GM04504 (cell line): ENCODE measurements around the gene FBP2.
"Not testable (repeated sequence)": the region's sequence is repeated elsewhere in the genome, so short reads cannot be mapped to it uniquely, and the experiment has no call there.

Experiments
- DNase-seq: peaks from one replicate; pipeline ENCODE4 v3.0.0-alpha.2; 2012; ENCODE audit warnings: low read depth

The FBP2 gene

GRCh38 chr9:94563548-94563947 is 30.1 kb downstream of the FBP2 start:
- no peak for DNase-seq

- no peak for DNase-seq
Observed at GRCh38 chr9:94560237-94560636, 33.4 kb downstream of the FBP2 start.

GRCh38 chr9:94557376-94557775 is 36.2 kb downstream of the FBP2 start:
- no peak for DNase-seq

- no peak for DNase-seq
Observed at GRCh38 chr9:94554439-94555331, 38.9 kb downstream of the FBP2 start, which contains the start of gene PCAT7. TSS of gene PCAT7 (plus strand) at chr9:94555083.

DNA sequence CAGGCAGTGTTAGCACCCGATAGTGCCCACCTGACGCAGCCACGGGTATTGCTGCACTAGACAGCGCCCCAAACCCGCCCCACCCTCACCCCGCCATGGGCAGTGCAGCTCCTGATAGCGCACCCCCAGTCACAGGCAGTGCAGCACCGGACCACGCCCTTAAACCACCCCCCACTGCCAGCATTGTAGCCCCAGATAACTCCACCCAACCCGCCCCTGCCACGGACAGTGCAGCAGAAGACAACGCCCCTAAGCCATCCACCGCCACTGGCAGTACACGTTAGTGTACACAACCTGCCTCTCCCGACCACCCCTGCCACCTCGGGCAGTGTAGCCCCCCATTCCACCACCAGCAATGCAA is 39.6 kb downstream of the FBP2 start:
- no peak for DNase-seq

DNA sequence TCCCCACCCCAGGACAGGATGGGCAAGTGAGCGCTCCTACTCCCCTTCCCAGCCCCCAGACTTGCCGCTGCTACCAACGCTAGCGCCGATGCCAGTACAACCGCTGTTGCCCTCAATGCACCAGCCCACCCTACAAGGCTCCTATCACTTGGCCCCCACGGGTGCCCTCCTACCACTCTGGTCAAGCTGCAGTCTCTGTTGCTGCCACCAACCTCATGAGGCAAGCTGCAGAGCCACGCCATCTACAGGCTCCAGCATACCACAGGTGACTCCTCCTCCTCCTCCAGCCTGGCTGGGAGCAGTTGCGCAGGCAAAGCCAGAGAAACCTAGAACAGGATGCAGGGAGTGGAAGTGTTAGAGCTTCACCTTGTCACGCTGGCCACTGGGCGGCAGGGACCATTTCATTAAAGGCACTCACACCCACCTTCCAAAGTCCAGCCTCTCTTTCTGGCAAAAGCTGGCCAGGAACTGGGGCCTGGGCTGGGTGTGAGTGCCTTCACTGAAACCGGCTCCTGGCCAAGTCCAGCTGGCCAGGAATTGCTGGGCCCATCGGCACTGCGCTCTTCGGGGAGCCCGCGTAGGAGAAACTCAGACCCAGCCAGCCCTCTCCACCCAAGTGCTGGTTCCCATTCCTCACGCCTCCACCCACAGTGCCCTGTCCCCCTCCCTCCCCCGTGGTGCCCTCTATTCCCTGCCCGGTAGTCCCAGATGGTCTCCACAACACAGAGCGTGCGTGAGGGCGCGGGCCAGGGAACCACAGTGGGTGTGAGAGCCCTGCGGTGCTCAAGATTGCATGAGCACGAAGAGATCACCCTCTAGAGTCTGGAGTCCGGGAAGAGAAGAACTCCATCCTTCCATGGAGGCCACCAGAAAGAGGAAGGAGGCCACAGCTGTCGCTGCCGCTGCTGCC is 40.3 kb downstream of the FBP2 start:
- no peak for DNase-seq

GRCh38 chr9:94545940-94546339 is 47.7 kb downstream of the FBP2 start:
- no peak for DNase-seq

DNA sequence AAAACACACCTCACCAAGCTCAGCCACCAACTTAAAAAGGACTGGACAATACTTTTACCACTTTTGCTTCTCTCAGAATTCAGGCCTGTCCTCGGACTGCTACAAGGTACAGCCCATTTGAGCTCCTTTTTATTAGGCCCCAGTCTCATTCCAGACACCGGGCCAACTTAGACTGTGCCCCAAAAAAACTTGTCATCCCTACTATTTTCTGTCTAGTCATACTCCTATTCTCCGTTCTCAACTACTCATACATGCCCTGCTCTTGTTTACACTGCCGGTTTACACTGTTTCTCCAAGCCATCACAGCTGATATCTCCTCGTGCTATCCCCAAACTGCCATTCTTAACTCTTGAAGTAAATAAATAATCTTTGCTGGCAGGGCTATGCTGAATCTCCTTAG is 49.3 kb downstream of the FBP2 start:
- DNase-seq, result not testable (repeated sequence)

- no peak for DNase-seq
Observed at GRCh38 chr9:94538908-94539307, 54.7 kb downstream of the FBP2 start.

- DNase-seq, result no peak
Observed at GRCh38 chr9:94534901-94535300, 58.7 kb downstream of the FBP2 start.

- DNase-seq, result no peak
Observed at GRCh38 chr9:94533601-94534000, 60.0 kb downstream of the FBP2 start.

DNA sequence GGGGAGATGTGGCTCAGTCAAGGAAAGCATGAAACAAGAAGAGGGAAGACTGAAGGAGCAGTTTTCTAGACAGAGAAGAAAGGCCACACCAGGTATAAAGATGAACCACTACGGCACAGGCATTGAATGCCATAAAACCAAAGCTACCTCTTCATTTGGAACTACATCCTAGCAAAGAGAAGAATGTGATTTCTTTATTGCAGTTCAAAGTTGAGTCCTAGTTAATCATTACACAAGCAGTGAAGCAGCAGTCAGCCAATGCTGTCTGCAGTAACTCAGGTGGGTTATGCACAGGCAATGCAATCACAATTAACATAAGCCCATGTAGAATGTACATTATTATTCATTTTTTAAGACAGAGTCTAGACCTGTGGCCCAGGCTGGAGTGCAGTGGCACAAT is 60.5 kb downstream of the FBP2 start:
- DNase-seq, result no peak

GRCh38 chr9:94528886-94529285 is 64.7 kb downstream of the FBP2 start:
- DNase-seq, result no peak

DNA sequence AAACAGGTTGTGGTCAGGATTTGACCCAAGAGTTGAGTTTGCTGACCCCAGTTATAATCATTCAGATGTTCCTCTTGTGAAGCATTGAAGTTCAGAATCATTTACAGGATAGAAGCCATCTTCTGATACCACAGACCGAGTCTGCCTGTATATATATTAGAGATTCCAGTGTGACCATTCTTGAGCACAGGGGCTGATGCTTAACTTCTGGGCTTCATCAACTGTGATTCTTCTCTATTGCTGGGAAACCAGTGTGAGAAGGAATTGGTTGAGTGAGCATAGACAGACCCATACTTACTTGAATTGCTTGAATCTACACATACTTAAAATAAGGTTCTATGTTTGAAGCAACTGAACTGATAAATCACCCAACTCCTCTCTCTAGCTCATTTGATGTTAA is 66.7 kb downstream of the FBP2 start:
- no peak for DNase-seq

- no peak for DNase-seq
Observed at GRCh38 chr9:94526271-94526670, 67.4 kb downstream of the FBP2 start.

DNA sequence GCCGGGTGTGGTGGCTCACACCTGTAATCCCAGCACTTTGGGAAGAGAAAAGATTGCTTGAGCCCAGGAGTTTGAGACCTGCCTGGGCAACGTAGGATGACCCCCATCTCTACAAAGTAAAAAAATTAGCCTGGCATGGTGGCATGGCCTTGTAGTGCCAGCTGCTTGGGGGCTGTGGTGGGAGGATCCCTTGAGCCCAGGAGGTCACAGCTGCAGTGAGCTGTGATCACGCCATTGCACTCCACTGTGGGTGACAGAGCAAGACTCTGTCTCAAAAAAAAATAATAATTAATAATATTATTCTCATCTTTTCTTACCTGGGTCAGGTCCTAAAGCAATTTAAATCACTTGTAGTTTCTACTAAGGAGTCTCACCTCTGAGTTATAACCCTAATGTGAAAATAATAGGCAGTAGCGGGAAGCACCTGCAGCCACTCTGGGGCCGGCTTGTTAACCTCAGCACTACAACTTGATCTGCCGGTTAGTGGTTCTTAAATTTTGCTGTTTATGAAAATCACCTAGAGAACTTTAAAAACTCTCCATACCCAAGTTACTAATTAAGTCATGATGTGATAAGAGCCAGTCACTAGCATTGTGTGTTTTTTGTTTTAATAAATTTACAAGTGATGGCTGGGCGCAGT is 68.1 kb downstream of the FBP2 start:
- no peak for DNase-seq

DNA sequence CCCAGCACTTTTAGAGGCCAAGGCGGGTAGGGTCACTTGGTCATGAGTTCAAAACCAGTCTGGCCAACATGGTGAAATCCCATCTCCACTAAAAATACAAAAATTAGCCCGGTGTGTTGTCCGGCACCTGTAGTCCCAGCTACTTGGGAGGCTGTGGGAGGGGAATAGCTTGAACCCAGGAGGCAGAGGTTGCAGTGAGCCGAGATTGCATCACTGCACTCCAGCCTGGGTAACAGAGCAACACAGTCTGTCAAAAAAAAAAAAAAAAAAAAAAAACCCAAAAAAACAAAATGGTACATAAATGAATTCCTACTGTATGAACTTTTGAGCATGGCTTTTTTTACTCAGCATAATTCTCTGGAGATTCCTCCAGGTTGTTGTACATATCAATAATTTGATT is 76.4 kb downstream of the FBP2 start:
- DNase-seq, result no peak

GRCh38 chr9:94514722-94515121 is 78.9 kb downstream of the FBP2 start:
- no peak for DNase-seq

- DNase-seq, result no peak
Observed at GRCh38 chr9:94511955-94512265, 81.7 kb downstream of the FBP2 start.

- DNase-seq, result no peak
Observed at GRCh38 chr9:94511134-94511954, 82.3 kb downstream of the FBP2 start.
